Measurements from ENCODE around the gene PPM1J.
"Not testable (repeated sequence)": the region's sequence is repeated elsewhere in the genome, so short reads cannot be mapped to it uniquely, and the experiment has no call there.

PPM1J gene

DNA sequence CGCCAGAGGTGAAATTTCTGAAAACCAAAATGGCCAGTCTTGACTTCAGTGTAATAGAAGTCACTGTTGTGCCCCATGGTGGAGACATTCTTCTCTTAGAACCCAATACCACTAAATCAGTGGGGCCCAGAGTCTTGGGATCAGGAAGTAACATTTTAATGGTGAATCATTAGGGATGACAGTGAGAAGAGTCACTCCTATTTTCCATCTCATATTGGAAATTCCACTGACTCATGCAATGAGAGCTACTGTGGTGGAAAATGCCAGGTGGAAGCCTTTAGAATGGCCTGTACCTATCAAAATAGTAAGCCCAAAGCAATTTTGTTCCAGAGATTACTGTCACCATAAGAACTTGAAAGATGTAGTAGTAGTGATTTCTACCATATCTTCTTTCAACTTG is 20.6 kb upstream of the PPM1J start:
- Histone ChIP-seq H3K4me3 (ENCODE audit: low read length, poor library complexity, severe bottlenecking) (no peak overlapping the region), H3K9me2 (replicated peaks; ENCODE audit: low read depth, low read length) (no peaks in the 10 kb centered on the region), H3K36me3 (ENCODE audit: insufficient read depth, low read length) (no peaks in the 10 kb centered on the region), H3F3A (ENCODE audit: low read depth) (no peaks in the 10 kb centered on the region), H3K9ac (ENCODE audit: low read depth, low read length, poor library complexity, severe bottlenecking) (no peak overlapping the region), H3K79me2 (ENCODE audit: insufficient read depth, low read length) (no peaks in the 10 kb centered on the region), H3K4me2 (ENCODE audit: low read depth, low read length, poor library complexity, severe bottlenecking) (no peak overlapping the region), H3K4me1 (ENCODE audit: insufficient read depth, low read length, poor library complexity, severe bottlenecking) (no peaks in the 10 kb centered on the region), H4K20me1 (ENCODE audit: insufficient read depth, low read length, poor library complexity, severe bottlenecking) (no peaks in the 10 kb centered on the region), H3K9me3 (ENCODE audit: insufficient read depth, low read depth, low read length) (no peaks in the 10 kb centered on the region), H2AFZ (ENCODE audit: low read length) (no peak overlapping the region), H3K27me3 (ENCODE audit: insufficient read depth, low read length, poor library complexity, severe bottlenecking) (no peaks in the 10 kb centered on the region)
- no peak for TF ChIP-seq EZH2phosphoT487 (IDR thresholded peaks at IDR 0.05; ENCODE audit: borderline replicate concordance)
- TF ChIP-seq CTCF (conservative IDR thresholded peaks at IDR 0.05; ENCODE audit: low read length), result no peak

- Histone ChIP-seq H3K4me2 (ENCODE audit: low read depth, low read length, poor library complexity, severe bottlenecking) (no peak overlapping the region), H3K36me3 (ENCODE audit: insufficient read depth, low read length) (no peaks in the 10 kb centered on the region), H3K79me2 (ENCODE audit: insufficient read depth, low read length) (no peaks in the 10 kb centered on the region), H2AFZ (ENCODE audit: low read length) (no peak overlapping the region), H3K9me2 (replicated peaks; ENCODE audit: low read depth, low read length) (no peaks in the 10 kb centered on the region), H3K9me3 (ENCODE audit: insufficient read depth, low read depth, low read length) (no peaks in the 10 kb centered on the region), H3K9ac (ENCODE audit: low read depth, low read length, poor library complexity, severe bottlenecking) (no peak overlapping the region), H3K4me1 (ENCODE audit: insufficient read depth, low read length, poor library complexity, severe bottlenecking) (no peaks in the 10 kb centered on the region), H3K4me3 (ENCODE audit: low read length, poor library complexity, severe bottlenecking) (no peak overlapping the region), H3K27me3 (ENCODE audit: insufficient read depth, low read length, poor library complexity, severe bottlenecking) (no peaks in the 10 kb centered on the region), H3F3A (ENCODE audit: low read depth) (no peaks in the 10 kb centered on the region), H4K20me1 (ENCODE audit: insufficient read depth, low read length, poor library complexity, severe bottlenecking) (no peaks in the 10 kb centered on the region)
- TF ChIP-seq EZH2phosphoT487 (IDR thresholded peaks at IDR 0.05; ENCODE audit: borderline replicate concordance) (no peak), CTCF (conservative IDR thresholded peaks at IDR 0.05; ENCODE audit: low read length) (no peak)
Observed at GRCh38 chr1:112731451-112731850, 16.3 kb upstream of the PPM1J start.

GRCh38 chr1:112729909-112730308 is 14.8 kb upstream of the PPM1J start:
- no peaks in the 10 kb centered on the region for H3K9me2 ChIP-seq (replicated peaks; ENCODE audit: low read depth, low read length)
- no peaks in the 10 kb centered on the region for H3K9me3 ChIP-seq (ENCODE audit: insufficient read depth, low read depth, low read length)
- no peaks in the 10 kb centered on the region for H3K79me2 ChIP-seq (ENCODE audit: insufficient read depth, low read length)
- no peak overlapping the region for H3K4me2 ChIP-seq (ENCODE audit: low read depth, low read length, poor library complexity, severe bottlenecking)
- H3K4me3 ChIP-seq (ENCODE audit: low read length, poor library complexity, severe bottlenecking), result no peak overlapping the region
- H4K20me1 ChIP-seq (ENCODE audit: insufficient read depth, low read length, poor library complexity, severe bottlenecking), result no peaks in the 10 kb centered on the region
- no peak overlapping the region for H3K9ac ChIP-seq (ENCODE audit: low read depth, low read length, poor library complexity, severe bottlenecking)
- H3K4me1 ChIP-seq (ENCODE audit: insufficient read depth, low read length, poor library complexity, severe bottlenecking), result no peaks in the 10 kb centered on the region
- TF ChIP-seq CTCF (conservative IDR thresholded peaks at IDR 0.05; ENCODE audit: low read length) (no peak), EZH2phosphoT487 (IDR thresholded peaks at IDR 0.05; ENCODE audit: borderline replicate concordance) (no peak)
- no peak overlapping the region for H2AFZ ChIP-seq (ENCODE audit: low read length)
- H3K36me3 ChIP-seq (ENCODE audit: insufficient read depth, low read length), result no peaks in the 10 kb centered on the region
- H3K27me3 ChIP-seq (ENCODE audit: insufficient read depth, low read length, poor library complexity, severe bottlenecking), result no peaks in the 10 kb centered on the region
- H3F3A ChIP-seq (ENCODE audit: low read depth), result no peaks in the 10 kb centered on the region

DNA sequence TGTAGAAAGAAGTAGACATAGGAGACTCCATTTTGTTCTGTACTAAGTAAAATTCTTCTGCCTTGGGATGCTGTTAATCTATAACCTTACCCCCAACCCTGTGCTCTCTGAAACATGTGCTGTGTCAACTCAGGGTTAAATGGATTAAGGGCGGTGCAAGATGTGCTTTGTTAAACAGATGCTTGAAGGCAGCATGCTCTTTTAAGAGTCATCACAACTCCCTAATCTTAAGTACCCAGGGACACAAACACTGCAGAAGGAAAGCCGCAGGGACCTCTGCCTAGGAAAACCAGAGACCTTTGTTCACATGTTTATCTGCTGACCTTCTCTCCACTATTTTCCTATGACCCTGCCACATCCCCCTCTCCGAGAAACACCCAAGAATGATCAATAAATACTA is 13.9 kb upstream of the PPM1J start:
- H3K36me3 ChIP-seq (ENCODE audit: insufficient read depth, low read length); H2AFZ ChIP-seq (ENCODE audit: low read length); H3F3A ChIP-seq (ENCODE audit: low read depth); H3K4me3 ChIP-seq (ENCODE audit: low read length, poor library complexity, severe bottlenecking); H3K9ac ChIP-seq (ENCODE audit: low read depth, low read length, poor library complexity, severe bottlenecking); H3K4me1 ChIP-seq (ENCODE audit: insufficient read depth, low read length, poor library complexity, severe bottlenecking); H3K4me2 ChIP-seq (ENCODE audit: low read depth, low read length, poor library complexity, severe bottlenecking); H4K20me1 ChIP-seq (ENCODE audit: insufficient read depth, low read length, poor library complexity, severe bottlenecking); H3K9me3 ChIP-seq (ENCODE audit: insufficient read depth, low read depth, low read length); H3K27me3 ChIP-seq (ENCODE audit: insufficient read depth, low read length, poor library complexity, severe bottlenecking); H3K79me2 ChIP-seq (ENCODE audit: insufficient read depth, low read length); H3K9me2 ChIP-seq (replicated peaks; ENCODE audit: low read depth, low read length): not testable (repeated sequence)

DNA sequence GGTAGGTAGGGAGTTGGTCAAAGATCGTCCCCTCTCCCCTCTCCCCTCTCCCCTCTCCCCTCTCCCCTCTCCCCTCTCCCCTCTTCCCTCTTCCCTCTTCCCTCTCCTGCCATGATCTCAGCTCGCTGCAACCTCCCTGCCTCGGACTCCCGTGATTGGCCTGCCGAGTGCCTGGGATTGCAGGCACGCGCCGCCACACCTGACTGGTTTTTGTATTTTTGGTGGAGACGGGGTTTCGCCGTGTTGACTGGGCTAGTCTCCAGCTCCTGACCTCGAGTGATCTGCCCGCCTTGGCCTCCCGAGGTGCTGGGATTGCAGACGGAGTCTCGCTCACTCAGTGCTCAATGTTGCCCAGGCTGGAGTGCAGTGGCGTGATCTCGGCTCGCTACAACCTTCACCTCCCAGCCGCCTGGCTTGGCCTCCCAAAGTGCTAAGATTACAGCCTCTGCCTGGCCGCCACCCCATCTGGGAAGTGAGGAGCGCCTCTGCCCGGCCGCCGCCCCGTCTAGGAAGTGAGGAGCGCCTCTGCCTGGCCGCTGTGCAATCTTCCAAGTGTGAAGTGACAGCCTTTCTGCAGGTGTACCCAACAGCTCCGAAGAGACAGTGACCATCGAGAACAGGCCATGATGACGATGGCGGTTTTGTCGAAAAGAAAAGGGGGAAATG is 13.3 kb upstream of the PPM1J start:
- not testable (repeated sequence) for H3F3A ChIP-seq (ENCODE audit: low read depth); H3K9ac ChIP-seq (ENCODE audit: low read depth, low read length, poor library complexity, severe bottlenecking); H2AFZ ChIP-seq (ENCODE audit: low read length); H3K4me1 ChIP-seq (ENCODE audit: insufficient read depth, low read length, poor library complexity, severe bottlenecking); H3K4me2 ChIP-seq (ENCODE audit: low read depth, low read length, poor library complexity, severe bottlenecking); H3K4me3 ChIP-seq (ENCODE audit: low read length, poor library complexity, severe bottlenecking); H4K20me1 ChIP-seq (ENCODE audit: insufficient read depth, low read length, poor library complexity, severe bottlenecking); H3K9me3 ChIP-seq (ENCODE audit: insufficient read depth, low read depth, low read length); H3K36me3 ChIP-seq (ENCODE audit: insufficient read depth, low read length); H3K79me2 ChIP-seq (ENCODE audit: insufficient read depth, low read length); H3K27me3 ChIP-seq (ENCODE audit: insufficient read depth, low read length, poor library complexity, severe bottlenecking); H3K9me2 ChIP-seq (replicated peaks; ENCODE audit: low read depth, low read length)

Data from Loucy (cell line).